ENCODE measurements around the gene MN1.

Gene MN1

DNA sequence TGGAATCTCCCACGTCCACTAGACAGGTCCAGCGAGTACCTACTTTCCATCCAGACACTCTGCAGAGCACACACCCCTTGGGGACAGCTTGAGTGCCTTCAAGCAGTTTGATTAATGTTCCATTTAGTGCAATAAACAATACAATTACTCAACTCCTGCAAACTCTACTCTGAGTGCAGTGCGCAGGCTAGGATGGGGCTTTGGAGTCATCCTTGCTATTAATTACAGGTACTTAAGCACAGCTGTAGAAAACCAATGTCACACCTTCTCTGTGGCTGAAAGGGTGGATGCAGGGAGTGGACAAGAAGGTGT, 82.6 kb downstream of the MN1 start:
- Histone ChIP-seq H3K9me2 (replicated peaks; ENCODE audit: insufficient read depth, low read length) (no peaks in the 10 kb centered on the region), H4K20me1 (ENCODE audit: insufficient read depth, low read length) (no peaks in the 10 kb centered on the region), H3K4me2 (ENCODE audit: low read depth, low read length) (no peak overlapping the region), H3K36me3 (replicated peaks; ENCODE audit: insufficient read depth, low read length) (no peaks in the 10 kb centered on the region), H3K9ac (ENCODE audit: low read length) (no peak overlapping the region), H3F3A (ENCODE audit: insufficient read depth, low read length) (no peaks in the 10 kb centered on the region), H3K4me1 (ENCODE audit: low read length) (no peaks in the 10 kb centered on the region), H3K9me3 (replicated peaks; ENCODE audit: insufficient read depth, low read length) (no peaks in the 10 kb centered on the region), H3K27ac (ENCODE audit: low read length) (no peak overlapping the region), H3K27me3 (replicated peaks; ENCODE audit: insufficient read depth, low read length) (peaks cover 41% of the 10 kb centered on the region), H3K79me2 (ENCODE audit: low read length) (no peaks in the 10 kb centered on the region), H3K4me3 (ENCODE audit: low read length) (no peak overlapping the region), H2AFZ (ENCODE audit: low read length) (no peak overlapping the region)
- no peak for DNase-seq
- TF ChIP-seq EZH2phosphoT487 (IDR thresholded peaks at IDR 0.05; ENCODE audit: low read length) (no peak), EZH2 (optimal IDR thresholded peaks at IDR 0.05; ENCODE audit: low read depth, low read length) (no peak)
- TF ChIP-seq, protein P1, sequence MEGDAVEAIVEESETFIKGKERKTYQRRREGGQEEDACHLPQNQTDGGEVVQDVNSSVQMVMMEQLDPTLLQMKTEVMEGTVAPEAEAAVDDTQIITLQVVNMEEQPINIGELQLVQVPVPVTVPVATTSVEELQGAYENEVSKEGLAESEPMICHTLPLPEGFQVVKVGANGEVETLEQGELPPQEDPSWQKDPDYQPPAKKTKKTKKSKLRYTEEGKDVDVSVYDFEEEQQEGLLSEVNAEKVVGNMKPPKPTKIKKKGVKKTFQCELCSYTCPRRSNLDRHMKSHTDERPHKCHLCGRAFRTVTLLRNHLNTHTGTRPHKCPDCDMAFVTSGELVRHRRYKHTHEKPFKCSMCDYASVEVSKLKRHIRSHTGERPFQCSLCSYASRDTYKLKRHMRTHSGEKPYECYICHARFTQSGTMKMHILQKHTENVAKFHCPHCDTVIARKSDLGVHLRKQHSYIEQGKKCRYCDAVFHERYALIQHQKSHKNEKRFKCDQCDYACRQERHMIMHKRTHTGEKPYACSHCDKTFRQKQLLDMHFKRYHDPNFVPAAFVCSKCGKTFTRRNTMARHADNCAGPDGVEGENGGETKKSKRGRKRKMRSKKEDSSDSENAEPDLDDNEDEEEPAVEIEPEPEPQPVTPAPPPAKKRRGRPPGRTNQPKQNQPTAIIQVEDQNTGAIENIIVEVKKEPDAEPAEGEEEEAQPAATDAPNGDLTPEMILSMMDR (IDR thresholded peaks at IDR 0.05; ENCODE audit: low read length) = no peak

DNA sequence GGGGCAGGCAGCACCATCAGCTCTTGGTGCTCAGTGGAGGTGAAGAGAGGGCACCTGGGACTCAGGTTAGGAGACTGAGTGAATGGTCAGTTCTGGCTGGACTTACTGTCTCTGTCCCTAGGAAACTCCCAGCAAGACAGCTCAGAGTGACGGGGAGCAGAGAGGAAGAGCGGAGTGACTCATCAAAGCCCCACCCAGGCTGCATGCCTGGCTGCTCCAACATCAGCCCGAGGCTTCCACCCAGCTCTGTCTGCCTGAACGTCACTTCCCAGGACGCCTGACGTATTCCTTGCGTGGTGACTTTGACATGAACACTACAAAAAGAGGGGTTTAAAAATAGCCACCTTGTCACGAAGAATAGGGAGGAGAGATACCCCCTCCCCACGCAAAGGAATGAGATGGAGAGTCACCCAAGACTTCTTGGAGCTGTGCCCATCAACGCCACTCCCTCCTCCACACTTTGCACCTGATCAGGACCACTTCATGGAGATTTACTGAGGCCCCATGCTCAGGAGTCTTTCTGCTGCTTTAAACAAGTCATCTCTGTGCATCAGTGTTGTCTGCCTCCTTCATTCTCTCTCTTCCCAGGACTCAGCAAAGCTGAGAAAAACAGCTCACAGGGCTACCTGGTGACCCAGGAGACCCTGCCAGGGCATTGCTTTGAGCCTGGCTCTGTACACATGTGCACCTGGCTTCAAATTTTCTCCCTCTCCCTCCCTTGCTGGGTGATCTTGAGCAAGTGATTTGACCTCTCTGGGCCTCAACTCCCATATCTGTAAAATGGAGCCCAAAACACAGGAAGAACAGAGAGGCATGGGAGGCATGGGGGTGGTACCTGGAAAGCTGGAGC, 83.1 kb downstream of the MN1 start:
- Histone ChIP-seq H3K4me2 (ENCODE audit: low read depth, low read length) (no peak overlapping the region), H3F3A (ENCODE audit: insufficient read depth, low read length) (no peaks in the 10 kb centered on the region), H3K9me3 (replicated peaks; ENCODE audit: insufficient read depth, low read length) (no peaks in the 10 kb centered on the region), H3K27me3 (replicated peaks; ENCODE audit: insufficient read depth, low read length) (peaks cover 46% of the 10 kb centered on the region), H3K4me3 (ENCODE audit: low read length) (no peak overlapping the region), H3K36me3 (replicated peaks; ENCODE audit: insufficient read depth, low read length) (no peaks in the 10 kb centered on the region), H3K4me1 (ENCODE audit: low read length) (no peaks in the 10 kb centered on the region), H3K79me2 (ENCODE audit: low read length) (no peaks in the 10 kb centered on the region), H2AFZ (ENCODE audit: low read length) (no peak overlapping the region), H3K27ac (ENCODE audit: low read length) (no peak overlapping the region), H3K9me2 (replicated peaks; ENCODE audit: insufficient read depth, low read length) (no peaks in the 10 kb centered on the region), H4K20me1 (ENCODE audit: insufficient read depth, low read length) (no peaks in the 10 kb centered on the region), H3K9ac (ENCODE audit: low read length) (no peak overlapping the region)
- no peak for DNase-seq
- TF ChIP-seq EZH2phosphoT487 (IDR thresholded peaks at IDR 0.05; ENCODE audit: low read length) = no peak

DNA sequence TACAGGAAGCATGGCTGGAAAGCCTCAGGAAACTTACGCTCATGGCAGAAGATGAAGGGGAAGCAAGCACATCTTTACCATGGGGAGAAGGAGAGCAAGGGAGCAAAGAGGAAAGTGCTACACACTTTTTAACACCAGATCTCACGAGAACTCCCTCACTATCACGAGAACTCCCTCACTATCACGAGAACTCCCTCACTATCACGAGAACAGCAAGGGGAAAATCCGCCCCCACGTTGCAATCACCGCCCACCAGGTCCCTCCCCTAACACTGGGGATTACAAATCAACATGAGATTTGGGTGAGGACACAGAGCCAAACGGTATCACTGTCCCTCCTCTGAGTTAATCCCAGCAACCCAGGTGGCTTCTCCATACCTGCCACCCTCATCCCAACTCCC, 84.5 kb downstream of the MN1 start:
- H3K27me3 ChIP-seq (replicated peaks; ENCODE audit: insufficient read depth, low read length) = peaks cover 50% of the 10 kb centered on the region
- TF ChIP-seq EZH2 (optimal IDR thresholded peaks at IDR 0.05; ENCODE audit: low read depth, low read length) (no peak), EZH2phosphoT487 (IDR thresholded peaks at IDR 0.05; ENCODE audit: low read length) (no peak)
- TF ChIP-seq, protein P1 (IDR thresholded peaks at IDR 0.05; ENCODE audit: low read length) = no peak
- no peaks in the 10 kb centered on the region for H3F3A ChIP-seq (ENCODE audit: insufficient read depth, low read length)
- no peaks in the 10 kb centered on the region for H3K9me3 ChIP-seq (replicated peaks; ENCODE audit: insufficient read depth, low read length)
- H3K9me2 ChIP-seq (replicated peaks; ENCODE audit: insufficient read depth, low read length) = no peaks in the 10 kb centered on the region
- H3K36me3 ChIP-seq (replicated peaks; ENCODE audit: insufficient read depth, low read length) = no peaks in the 10 kb centered on the region
- no peak overlapping the region for H3K27ac ChIP-seq (ENCODE audit: low read length)
- H3K9ac ChIP-seq (ENCODE audit: low read length) = no peak overlapping the region
- H4K20me1 ChIP-seq (ENCODE audit: insufficient read depth, low read length) = no peaks in the 10 kb centered on the region
- H3K4me2 ChIP-seq (ENCODE audit: low read depth, low read length) = no peak overlapping the region
- DNase-seq = no peak
- H3K4me3 ChIP-seq (ENCODE audit: low read length) = no peak overlapping the region
- no peak overlapping the region for H2AFZ ChIP-seq (ENCODE audit: low read length)
- no peaks in the 10 kb centered on the region for H3K4me1 ChIP-seq (ENCODE audit: low read length)
- H3K79me2 ChIP-seq (ENCODE audit: low read length) = no peaks in the 10 kb centered on the region

DNA sequence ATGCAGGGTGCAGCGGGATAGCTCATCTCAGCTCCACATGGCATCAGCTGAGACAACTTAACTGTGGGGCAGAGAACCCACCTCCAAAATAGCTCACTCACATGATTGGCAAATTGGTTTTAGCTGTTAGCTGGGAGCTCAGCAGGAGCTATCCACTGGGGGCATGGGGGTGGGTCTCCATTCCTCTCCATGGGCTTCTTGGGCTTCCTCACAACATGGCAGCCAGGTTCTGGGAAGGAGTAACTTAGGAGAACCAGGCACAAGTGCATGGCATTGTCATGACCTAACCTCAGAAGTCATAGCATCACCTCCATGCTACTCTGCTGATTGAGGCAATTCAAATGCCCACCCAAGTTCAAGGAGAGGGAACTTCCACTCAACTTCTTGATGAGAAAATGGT, 85.5 kb downstream of the MN1 start:
- H3K4me1 ChIP-seq (ENCODE audit: low read length) = no peaks in the 10 kb centered on the region
- H3K9me3 ChIP-seq (replicated peaks; ENCODE audit: insufficient read depth, low read length) = no peaks in the 10 kb centered on the region
- no peaks in the 10 kb centered on the region for H3K79me2 ChIP-seq (ENCODE audit: low read length)
- H3K9me2 ChIP-seq (replicated peaks; ENCODE audit: insufficient read depth, low read length) = no peaks in the 10 kb centered on the region
- H4K20me1 ChIP-seq (ENCODE audit: insufficient read depth, low read length) = no peaks in the 10 kb centered on the region
- no peak overlapping the region for H3K4me2 ChIP-seq (ENCODE audit: low read depth, low read length)
- H3K27ac ChIP-seq (ENCODE audit: low read length) = no peak overlapping the region
- peaks cover 50% of the 10 kb centered on the region for H3K27me3 ChIP-seq (replicated peaks; ENCODE audit: insufficient read depth, low read length)
- no peak for DNase-seq
- H3F3A ChIP-seq (ENCODE audit: insufficient read depth, low read length) = no peaks in the 10 kb centered on the region
- no peak overlapping the region for H3K9ac ChIP-seq (ENCODE audit: low read length)
- H2AFZ ChIP-seq (ENCODE audit: low read length) = no peak overlapping the region
- TF ChIP-seq EZH2phosphoT487 (IDR thresholded peaks at IDR 0.05; ENCODE audit: low read length) (no peak), EZH2 (optimal IDR thresholded peaks at IDR 0.05; ENCODE audit: low read depth, low read length) (no peak)
- TF ChIP-seq, protein P1 (IDR thresholded peaks at IDR 0.05; ENCODE audit: low read length) = no peak
- no peak overlapping the region for H3K4me3 ChIP-seq (ENCODE audit: low read length)
- no peaks in the 10 kb centered on the region for H3K36me3 ChIP-seq (replicated peaks; ENCODE audit: insufficient read depth, low read length)
